ENCODE data around the gene PLA2G2D.
"Not testable (repeated sequence)": the region's sequence is repeated elsewhere in the genome, so short reads cannot be mapped to it uniquely, and the experiment has no call there.

PLA2G2D gene

DNA sequence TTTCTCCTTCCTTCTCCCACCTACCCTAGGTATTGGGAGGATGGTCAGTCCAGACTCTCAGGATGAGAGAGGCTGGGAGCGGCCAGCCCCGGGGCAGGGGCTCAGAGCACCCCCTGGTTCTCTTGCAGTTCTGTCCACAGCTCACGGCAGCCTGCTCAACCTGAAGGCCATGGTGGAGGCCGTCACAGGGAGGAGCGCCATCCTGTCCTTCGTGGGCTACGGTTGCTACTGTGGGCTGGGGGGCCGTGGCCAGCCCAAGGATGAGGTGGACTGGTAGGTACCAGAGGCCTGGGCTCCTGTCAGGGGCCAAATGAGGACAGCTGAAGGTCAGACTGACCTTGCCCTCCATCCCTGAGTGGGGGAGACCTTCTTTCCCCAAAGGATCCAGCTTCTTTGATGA is 24.0 kb upstream of the PLA2G2D start:
- no peak for DNase-seq (ENCODE audit: low read depth in 2 of 2)

DNA sequence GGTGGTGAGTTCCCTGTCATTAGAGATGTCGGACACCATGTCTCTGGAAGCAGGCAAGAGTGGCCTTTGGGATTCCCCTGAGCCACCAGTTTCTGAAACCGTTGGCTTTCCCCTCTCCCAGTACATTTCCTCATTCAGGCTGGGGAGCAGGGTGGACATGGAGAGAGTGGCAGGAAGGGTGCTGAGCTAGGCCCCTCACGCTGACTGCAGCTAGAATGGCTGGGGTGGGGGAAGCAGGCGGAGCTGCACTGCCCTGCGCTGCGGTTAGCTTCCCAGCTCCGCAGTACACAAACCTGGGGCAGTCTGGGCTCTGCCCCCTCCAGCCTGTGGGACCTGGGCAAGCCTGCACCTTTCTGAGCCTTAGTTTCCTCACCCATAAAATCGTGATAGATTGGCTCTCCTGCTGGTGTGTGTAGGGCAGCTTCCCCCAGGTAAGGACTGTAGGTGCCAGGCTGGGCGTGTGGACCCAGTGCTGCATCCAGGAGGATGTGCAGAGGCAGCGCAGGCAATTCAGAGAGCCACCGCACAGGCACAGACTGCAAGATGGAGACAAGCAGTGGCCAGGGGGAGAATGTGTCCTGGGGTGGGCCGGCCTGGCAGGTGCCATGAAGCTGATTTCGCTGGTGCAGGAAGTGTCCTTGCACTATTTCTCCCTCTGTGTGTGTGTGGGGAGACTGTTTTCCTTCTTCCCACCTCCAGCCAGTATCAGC is 22.8 kb upstream of the PLA2G2D start:
- no peak for DNase-seq (ENCODE audit: low read depth in 2 of 2)

DNA sequence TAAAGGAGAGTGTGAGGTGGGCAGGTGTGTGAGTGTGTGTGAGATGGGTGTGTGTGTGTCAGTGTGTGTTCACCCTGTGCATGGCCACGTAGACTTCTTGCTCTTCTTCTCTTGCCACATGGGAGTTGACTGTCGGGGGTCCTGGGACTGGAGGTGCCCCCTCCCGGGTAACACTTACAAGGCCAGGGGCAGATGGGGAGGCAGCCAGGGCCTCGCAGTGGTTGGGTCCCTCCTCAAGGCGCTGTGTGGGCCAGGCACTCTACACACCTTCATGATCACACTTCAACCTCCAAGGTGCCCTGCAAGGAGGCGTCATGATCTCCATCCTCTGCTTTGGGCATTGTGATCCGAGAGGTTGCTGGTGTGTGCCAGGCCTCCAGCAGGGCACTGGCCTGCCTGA is 22.1 kb upstream of the PLA2G2D start:
- no peak for DNase-seq (ENCODE audit: low read depth in 2 of 2)

DNA sequence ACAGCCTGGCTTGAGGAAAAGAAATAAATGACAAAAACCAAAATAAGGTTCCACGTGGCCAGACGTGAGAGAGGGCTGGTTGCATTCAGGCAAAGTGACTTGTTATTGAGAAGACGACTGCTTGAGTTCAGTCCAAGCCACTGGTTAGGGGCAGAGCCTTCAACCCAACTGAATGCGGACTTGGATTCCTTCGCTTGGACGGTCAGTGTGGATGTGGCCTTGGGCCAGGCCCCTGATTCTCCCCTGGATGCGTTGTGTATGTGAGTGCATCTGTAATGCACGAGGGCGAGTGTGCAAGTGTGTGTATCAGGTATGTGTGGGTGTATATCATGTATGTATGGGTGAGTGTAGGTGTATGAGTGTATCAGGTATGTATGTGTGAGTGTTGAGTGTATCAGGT is 21.7 kb upstream of the PLA2G2D start:
- no peak for DNase-seq (ENCODE audit: low read depth in 2 of 2)

DNA sequence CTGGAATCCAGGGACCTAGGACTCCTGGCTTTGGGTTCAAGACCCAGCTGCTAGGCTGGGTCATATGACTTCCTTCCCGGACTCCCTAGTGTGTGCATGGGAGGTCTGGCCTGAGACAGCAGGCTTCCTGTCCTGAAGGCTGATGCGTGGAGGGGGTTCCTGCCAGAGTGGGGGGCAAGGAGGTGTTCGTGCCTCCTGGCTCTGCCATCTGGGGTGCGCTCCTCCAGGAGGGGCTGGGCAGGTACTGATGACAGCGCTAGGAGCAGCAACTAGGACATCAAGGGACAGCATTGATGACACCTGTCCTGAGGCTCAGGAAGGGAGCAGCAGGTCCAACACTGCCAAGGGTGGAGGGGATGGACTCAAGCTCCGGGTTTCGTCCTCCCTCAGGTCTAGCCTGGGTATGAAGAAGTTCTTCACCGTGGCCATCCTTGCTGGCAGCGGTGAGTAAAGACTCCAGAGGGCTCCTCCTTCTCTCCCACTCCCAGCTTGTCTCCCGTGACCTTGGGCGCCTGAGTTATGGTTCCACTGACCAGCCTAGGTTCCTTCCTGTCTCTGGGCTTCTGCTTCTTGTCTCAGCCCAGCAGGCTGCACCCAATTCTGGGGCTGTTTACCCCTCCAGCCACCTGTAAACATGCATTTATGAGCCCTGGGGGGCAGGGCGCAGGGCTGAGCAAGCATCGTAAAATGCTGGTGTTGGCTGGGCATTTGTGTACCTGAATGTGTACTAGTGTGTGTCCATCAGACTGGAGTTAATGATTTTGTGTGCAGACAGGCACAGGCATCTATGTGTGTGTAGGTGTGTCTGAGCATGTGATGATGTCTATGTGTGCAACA is 20.7 kb upstream of the PLA2G2D start:
- DNase-seq (ENCODE audit: low read depth in 2 of 2), result no peak

DNA sequence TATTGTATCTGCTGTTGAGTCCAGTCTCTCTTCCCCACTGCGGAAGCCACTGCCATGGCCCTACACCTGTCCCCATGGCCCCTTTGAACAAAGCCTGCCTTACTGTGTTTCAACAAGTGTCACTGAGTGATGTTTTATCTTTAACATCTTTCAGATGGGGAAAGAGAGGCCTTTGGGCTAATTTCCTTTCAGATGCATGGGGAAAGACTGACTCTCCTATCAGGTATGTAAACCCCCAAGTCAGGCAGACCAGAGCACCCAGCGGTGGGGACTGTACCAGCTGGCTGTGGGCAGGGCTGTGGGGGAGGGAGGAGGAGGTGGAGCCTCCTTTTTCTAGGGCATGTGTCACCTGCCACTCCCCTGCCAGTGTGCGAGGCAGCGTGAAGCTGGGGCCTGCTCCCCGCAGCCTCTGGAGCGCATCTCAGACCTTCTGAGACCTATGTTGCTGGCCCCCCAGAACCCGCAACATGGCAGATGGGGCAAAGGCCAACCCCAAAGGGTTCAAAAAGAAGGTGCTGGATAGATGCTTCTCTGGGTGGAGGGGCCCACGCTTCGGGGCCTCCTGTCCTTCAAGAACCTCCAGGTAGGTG is 19.7 kb upstream of the PLA2G2D start, which contains the start of gene PLA2G2F:
Gene PLA2G2F (plus strand): TSS at position 363 of the 590 bp plus-strand sequence. CDS start 105 bp downstream, at position 468.
- DNase-seq (ENCODE audit: low read depth in 2 of 2), result no peak

DNA sequence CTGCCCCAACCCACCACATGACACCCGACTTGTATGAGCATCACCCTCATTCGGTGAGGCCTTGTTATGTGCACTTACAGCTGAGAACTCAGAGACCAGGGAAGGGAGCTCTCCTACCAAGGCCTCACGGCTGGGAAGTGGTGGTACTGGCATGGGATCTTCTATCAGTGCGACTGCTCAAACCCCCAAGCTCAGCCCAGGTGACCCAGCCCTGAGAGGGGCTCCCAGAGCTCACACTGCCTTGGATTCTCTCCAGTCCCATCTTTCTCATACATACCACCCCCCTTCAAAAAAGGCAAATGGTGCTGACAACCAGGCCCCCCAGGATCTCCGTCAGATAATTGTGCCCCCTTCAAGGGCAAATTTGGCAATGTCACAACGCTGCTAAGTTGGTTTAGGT is 19.0 kb upstream of the PLA2G2D start:
- no peak for DNase-seq (ENCODE audit: low read depth in 2 of 2)

DNA sequence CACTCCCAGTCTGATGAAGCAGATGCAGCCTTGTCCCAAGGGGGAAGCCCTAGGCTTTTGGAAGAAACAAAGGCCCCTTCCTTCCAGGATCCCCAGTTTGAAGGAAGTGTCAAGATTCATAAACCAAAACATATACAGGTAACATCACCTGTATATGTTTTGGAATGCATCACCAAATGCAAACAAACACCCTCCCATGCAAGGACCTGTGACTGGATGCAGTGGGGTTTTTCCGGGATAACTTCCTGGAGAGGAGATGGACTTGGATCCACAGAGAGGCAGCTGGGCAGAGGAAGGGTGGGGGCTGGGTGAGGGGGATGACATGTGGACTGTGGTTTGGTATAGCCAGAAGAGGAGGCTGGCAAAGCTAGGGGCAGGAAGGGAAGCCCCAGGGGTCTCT is 18.3 kb upstream of the PLA2G2D start:
- DNase-seq (ENCODE audit: low read depth in 2 of 2), result no peak

DNA sequence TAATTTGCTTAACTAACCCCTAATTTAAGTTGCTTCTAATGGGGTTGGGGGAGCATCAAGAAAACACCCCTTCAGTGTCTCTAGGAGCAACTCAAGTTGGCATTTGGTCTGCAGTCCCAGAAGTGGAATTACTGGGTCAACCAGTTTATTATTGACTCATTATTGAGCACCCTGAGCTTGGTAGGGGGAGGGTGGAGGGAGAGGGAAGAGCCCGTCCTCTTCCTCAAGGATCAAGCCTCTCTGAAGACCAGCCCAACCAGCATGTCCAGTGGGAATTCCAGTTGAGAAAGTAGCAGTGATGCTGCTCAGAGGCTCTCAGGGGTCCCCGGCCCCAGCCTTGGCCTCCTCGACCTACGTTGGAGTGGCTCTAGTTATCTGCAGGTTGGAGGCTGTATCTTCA is 17.7 kb upstream of the PLA2G2D start:
- DNase-seq (ENCODE audit: low read depth in 2 of 2), result no peak

DNA sequence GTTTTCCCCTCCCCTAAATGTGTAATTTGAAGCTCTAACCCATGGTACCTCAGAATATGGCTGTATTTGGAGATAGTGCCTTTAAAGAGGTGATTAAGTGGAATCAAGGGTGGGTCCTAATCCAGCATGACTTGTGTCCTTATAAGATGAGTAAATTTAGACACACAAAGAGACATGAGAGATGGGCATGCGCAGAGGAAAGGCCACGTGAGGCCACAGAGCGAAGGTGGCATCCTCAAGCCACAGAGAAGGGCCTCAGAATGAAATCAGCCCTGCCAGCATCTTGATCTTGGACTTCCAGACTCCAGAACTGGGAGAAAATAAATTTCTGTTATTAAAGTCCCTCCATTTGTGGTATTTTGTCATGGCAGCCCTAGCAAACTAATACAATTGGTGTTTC is 16.9 kb upstream of the PLA2G2D start:
- no peak for DNase-seq (ENCODE audit: low read depth in 2 of 2)

DNA sequence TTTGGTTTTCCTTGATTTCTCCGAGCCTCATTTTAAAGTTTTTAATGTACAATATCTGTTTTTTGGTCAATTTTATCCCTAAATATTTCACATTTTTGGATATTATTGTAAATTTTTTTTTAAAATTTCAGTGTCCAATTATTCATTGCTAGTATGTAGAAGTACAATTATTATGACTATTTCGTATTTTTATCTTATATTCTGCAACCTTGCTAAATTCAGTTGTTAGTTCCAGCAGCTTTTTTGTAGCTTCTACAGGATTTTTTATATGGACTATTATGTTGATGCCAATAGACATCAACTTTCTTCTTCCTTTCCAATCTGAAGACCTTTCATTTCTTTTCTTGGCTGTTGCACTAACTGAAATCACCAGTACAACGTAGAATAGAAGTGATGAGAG is 15.7 kb upstream of the PLA2G2D start:
- no peak for DNase-seq (ENCODE audit: low read depth in 2 of 2)

DNA sequence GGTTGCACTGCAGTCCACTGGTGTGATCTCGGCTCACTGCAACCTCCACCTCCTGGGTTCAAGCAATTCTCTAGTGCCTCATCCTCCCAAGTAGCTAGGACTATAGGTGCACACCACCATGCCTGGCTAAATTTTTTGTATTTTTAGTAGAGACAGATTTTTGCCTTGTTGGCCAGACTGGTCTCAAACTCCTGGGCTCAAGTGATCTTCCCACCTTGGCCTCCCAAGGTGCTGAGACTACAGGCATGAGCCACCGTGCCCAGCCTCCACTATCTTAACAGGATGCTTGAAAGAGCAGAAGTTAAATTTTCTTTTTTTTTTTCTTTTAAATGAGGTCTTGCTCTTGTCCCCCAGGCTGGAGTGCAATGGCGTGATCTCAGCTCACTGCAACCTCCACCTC is 11.2 kb upstream of the PLA2G2D start:
- not testable (repeated sequence) for DNase-seq (ENCODE audit: low read depth in 2 of 2)

DNA sequence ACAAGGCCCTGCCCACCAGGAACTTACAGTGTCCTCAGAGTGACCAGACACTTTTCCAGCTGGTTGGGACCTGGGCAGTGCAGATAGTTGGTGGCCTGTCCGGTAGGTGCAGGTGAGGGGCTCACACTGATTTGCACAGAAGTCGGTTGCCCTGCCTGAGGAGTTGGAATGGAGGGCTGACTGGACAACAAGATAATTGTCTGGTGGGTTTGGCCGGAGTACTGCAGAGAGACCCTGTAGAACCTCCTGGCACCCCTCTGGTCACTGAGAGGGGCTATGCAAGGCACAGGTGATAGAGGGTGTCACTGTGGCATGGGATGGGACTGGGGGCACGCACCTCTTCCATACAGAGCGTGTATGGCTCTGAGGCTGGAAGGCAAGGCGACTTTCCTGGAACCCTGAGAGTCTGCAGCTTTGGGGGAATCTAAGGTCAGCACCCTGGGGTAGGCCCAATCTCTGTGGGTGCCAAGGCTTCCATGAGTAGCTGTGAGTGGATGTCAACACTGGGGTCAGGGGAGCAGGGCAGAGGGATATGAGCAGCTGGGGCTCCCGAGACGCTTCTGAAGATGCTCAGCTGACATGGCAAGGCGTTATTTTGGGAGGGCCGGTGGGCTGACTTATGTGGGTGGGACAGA is 7.6 kb upstream of the PLA2G2D start:
- no peak for DNase-seq (ENCODE audit: low read depth in 2 of 2)

DNA sequence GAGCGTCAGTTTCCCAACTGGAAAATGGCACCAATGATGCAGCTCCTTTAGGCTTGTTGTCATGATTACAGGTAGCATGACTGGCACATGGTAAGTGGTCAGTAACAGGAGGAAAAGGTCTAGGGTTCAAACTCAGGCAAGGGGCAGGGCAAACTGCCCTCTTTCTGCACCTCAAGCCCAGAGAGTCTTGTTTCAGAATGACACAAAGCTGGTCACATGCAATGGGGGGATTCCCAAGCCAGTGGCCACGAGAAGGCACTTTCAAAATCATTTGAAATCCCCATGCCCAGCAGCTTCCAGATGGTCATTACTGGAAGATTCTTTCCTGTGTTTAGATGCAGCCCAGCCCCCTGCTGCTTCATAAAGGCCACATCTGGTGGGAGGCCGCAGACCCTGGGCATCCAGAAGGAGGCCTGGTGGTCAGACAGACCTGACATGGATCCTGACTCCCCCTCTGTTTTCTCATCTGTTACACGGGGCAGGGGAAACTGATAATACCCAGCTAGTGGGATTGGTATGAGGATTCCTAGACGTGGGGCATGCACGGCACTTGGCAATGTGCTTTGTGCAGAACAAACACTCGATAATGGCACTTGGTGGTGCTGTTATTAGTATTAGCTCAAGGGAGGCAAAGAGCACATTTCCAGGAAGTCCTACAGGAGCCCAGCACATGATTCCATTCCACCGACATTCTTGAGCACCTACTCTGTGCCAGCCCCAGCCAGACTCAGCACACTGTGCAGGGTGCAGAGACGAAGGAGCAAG is 6.9 kb upstream of the PLA2G2D start:
- no peak for DNase-seq (ENCODE audit: low read depth in 2 of 2)

DNA sequence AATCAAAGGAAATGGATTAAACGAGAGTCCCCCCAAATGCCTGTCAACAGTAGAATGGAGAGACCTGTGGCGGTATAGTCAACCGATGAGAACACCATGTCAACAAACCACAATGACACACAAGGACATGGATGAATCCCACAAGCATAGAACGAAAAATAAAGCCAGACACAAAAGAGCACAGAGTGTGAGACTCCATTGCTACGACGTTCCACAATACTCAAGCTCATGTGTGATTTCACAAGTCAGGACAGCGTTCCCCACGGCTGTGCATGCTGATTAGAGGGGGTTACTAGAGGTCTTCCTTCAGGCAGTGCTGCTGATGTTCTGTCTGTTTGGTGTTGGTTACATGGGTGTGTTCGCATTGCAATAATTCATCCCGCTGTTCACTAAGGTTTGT is 5.8 kb upstream of the PLA2G2D start:
- DNase-seq (ENCODE audit: low read depth in 2 of 2), result no peak

DNA sequence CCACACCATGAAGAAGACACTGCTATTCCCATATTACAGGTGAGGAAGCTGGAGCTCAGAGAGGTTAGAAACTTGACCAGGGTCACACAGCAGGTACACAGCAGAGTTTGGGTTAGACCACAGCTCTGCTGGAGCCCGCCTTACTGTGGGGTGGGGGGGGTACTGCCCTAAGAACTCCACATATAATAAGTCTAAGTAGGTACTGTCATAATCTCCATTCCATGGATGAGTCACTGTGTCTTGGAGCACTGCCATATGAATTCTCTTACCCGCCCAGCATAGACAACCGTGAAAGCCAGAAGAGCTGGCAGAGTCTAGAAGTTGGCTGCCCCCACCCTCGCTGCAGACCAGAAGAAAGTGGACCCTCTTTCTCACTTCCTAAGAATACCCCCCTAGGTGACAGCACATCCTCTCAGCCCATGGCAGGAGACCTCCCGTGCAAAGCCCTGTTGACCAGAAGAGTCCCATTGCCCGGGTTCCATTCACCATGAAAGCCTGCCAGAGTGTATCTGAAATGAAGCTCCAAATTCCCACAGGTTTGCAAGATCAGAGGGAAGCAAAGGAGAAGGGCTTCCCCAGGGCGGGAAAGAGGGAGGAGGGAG is 5.2 kb upstream of the PLA2G2D start:
- no peak for DNase-seq (ENCODE audit: low read depth in 2 of 2)

DNA sequence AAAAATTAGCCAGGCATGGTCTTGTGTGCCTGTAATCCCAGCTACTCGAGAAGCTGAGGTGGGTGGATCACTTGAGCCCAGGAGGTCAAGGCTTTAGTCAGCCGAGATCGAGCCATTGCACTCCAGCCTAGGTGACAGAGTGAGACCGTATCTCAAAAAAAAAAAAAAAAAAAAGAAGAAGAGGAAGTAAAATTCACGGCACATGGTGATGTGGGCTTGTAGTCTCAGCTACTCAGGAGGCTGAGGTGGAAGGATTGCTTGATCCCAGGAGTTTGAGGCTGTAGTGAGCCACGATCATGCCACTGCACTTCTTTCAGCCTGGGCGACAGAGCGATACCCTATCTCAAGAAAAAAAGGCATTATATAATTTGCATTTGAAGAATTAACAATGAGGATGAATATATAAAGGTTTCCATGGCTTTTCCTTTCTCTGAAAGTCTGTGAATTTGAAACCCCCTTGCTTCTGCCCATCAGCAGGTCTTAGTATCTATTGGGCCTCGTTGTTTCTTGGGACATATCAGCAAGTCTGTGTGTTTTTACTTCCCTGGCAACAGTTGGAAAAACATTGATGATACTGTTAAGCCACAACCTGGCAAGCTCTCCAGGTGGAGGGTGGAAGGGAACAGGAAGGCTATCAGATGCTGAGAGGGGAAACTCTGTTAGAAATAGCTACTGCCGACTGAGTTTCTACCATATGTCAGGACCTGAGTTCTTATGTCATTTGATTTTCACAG is 4.6 kb upstream of the PLA2G2D start:
- no peak for DNase-seq (ENCODE audit: low read depth in 2 of 2)

DNA sequence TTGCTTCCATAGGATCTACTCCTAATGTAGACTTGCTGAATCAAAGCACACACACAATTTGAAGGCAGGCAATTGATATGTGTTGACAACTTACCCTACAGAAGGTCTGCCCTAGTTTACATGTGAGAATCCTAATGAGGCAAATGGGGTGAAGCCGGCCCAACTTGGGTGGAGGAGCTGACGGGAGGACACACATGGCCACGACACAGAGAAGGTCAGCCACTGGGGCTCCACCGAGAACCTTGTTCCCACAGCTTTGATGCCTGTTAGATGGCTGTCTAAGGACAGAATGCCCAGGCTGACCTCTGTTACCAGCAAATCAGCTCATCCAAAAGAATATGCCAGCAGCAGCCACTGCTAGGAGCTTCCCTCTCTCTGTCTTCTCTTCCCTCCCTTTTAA is 1.5 kb upstream of the PLA2G2D start:
- DNase-seq (ENCODE audit: low read depth in 2 of 2), result no peak

DNA sequence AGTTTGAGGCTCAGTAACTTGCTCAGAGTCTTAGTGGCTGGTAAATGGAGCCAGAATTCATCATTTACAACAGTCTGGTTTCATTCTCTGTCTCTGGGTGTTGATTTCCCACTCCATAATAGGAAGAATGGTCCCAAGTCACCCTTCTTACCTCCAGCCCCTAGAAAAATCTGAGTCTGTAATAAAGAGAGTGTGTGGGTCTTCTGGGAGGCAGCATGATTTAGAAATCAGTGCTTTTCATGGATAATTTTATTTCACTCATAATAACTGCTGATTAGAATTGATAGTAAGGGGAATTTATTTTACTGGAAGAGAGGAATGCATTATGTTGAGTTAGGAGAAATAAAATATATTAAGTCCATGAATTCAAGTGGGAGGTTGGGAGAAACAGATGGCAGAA is 2.1 kb downstream of the PLA2G2D start:
- DNase-seq (ENCODE audit: low read depth in 2 of 2), result no peak

DNA sequence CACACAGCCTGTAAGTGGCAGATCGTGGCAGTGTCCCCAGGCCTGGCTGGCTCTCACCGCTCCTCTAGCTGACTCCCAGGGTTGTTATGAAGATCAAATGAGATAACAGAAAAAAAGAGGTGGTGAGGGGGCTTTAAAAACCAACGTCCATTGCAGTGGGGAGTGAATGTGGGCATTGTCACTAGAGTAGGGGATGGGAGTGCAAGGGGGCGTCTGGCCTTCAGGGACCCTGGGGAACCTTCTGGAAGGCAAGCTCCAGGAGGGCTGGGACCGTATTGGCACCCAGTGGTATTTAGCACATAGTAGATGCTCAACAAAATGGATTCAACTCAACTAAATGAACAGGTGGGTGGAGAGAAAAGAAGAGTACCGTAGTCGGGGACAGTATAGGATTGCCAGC is 3.4 kb downstream of the PLA2G2D start:
- no peak for DNase-seq (ENCODE audit: low read depth in 2 of 2)

DNA sequence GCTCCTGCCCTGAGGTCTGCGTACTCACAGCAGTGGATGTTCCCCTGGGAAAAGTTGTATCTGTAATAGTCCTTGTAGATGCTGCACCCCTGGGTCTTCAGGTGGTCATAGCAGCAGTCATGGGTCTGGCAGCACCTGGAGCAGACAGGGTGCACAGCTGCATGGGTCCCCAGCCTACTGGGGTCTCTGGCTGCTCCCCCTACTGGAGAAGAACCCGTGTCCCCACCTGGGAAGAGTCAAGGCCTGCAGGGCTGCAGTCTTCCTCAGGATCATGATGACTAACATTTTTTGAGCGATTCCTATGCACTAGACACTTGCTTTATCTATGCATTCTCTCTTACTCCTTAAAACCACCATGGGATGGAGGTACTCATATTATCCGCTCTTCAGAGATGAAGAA is 3.9 kb downstream of the PLA2G2D start:
- no peak for DNase-seq (ENCODE audit: low read depth in 2 of 2)

Data from stimulated activated CD8-positive, alpha-beta memory T cell treated with anti-CD3 and anti-CD28 coated beads, Interleukin-15, amount 100 ng/mL, for 4 hours (primary cell).